H54 (cell line): ENCODE measurements around the gene PSMB4.
"Not testable (repeated sequence)": the region's sequence is repeated elsewhere in the genome, so short reads cannot be mapped to it uniquely, and the experiment has no call there.

Source experiments
- DNase-seq: peaks from one replicate; pipeline ENCODE4 v3.0.0; 2011; ENCODE audit warnings: low spot score, mixed read lengths; ENCODE audit not compliant: insufficient read length
- FAIRE-seq: peaks from 3 replicates; lab custom pipeline; 2011; peaks lifted over from hg19 to GRCh38; lab: Jason Lieb, UNC
- POLR2A ChIP-seq: IDR thresholded peaks from 2 replicates; pipeline ENCODE4 v1.6.1; 2011; ENCODE audit warnings: low read depth, mild to moderate bottlenecking, low read length

PSMB4 gene

GRCh38 chr1:151371370-151372057 is 27.9 kb upstream of the PSMB4 start:
- DNase-seq (no peak), FAIRE-seq (no peak)
- TF ChIP-seq POLR2A = no peak

GRCh38 chr1:151372058-151372934 is 27.1 kb upstream of the PSMB4 start, which contains the start of gene SELENBP1:
SELENBP1 (minus strand) TSS chr1:151372705; CDS start chr1:151372641, 64 bp downstream.
- DNase-seq (peak; percentile 44), FAIRE-seq (no peak)
- TF ChIP-seq POLR2A = peak; percentile 72

- no peak for TF ChIP-seq POLR2A
- FAIRE-seq = no peak
- DNase-seq = no peak
Observed at GRCh38 chr1:151373196-151373595, 26.2 kb upstream of the PSMB4 start.

- no peak for FAIRE-seq
Observed at GRCh38 chr1:151377150-151377884, 22.1 kb upstream of the PSMB4 start.

GRCh38 chr1:151384584-151384983 is 14.8 kb upstream of the PSMB4 start:
- TF ChIP-seq POLR2A = no peak
- DNase-seq = no peak
- no peak for FAIRE-seq

More at GRCh38 chr1:151377150-151377884, 22.1 kb upstream of the PSMB4 start:
- no peak for TF ChIP-seq POLR2A
- DNase-seq = no peak

- DNase-seq = no peak
- no peak for TF ChIP-seq POLR2A
- no peak for FAIRE-seq
Observed at GRCh38 chr1:151386002-151386401, 13.4 kb upstream of the PSMB4 start.

- not testable (repeated sequence) for DNase-seq, FAIRE-seq
Observed at GRCh38 chr1:151390221-151391078, 8.9 kb upstream of the PSMB4 start.

GRCh38 chr1:151391079-151391563 is 8.3 kb upstream of the PSMB4 start:
- FAIRE-seq (no peak), DNase-seq (no peak)
- TF ChIP-seq POLR2A = no peak

GRCh38 chr1:151393583-151393982 is 5.8 kb upstream of the PSMB4 start:
- FAIRE-seq (no peak), DNase-seq (no peak)
- TF ChIP-seq POLR2A = no peak

- DNase-seq, FAIRE-seq: not testable (repeated sequence)
Observed at GRCh38 chr1:151396265-151396664, 3.1 kb upstream of the PSMB4 start.

- no peak for TF ChIP-seq POLR2A
- DNase-seq (no peak), FAIRE-seq (no peak)
Observed at GRCh38 chr1:151401125-151401788, 1.9 kb downstream of the PSMB4 start.

GRCh38 chr1:151401860-151402259 is 2.5 kb downstream of the PSMB4 start:
- TF ChIP-seq POLR2A = no peak
- no peak for FAIRE-seq

More at GRCh38 chr1:151401860-151402259, 2.5 kb downstream of the PSMB4 start:
- no peak for DNase-seq
